ENCODE results near the gene JAML. TPM values are rescaled to one million over a fixed set of nuclear protein-coding genes. Genes with fewer than 3 reads are reported as not detected.

JAML gene
- total and polyA plus RNA-seq, 2 donors (not counting 1 experiment from before 2014, with no cell fraction given) = not detected

- no peak for TF ChIP-seq EZH2 (IDR thresholded peaks at IDR 0.05; ENCODE audit: low read length, missing control alignments)
- TF ChIP-seq, protein P1, sequence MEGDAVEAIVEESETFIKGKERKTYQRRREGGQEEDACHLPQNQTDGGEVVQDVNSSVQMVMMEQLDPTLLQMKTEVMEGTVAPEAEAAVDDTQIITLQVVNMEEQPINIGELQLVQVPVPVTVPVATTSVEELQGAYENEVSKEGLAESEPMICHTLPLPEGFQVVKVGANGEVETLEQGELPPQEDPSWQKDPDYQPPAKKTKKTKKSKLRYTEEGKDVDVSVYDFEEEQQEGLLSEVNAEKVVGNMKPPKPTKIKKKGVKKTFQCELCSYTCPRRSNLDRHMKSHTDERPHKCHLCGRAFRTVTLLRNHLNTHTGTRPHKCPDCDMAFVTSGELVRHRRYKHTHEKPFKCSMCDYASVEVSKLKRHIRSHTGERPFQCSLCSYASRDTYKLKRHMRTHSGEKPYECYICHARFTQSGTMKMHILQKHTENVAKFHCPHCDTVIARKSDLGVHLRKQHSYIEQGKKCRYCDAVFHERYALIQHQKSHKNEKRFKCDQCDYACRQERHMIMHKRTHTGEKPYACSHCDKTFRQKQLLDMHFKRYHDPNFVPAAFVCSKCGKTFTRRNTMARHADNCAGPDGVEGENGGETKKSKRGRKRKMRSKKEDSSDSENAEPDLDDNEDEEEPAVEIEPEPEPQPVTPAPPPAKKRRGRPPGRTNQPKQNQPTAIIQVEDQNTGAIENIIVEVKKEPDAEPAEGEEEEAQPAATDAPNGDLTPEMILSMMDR (conservative IDR thresholded peaks at IDR 0.05 in 1 of 2, IDR thresholded peaks at IDR 0.05 in 1 of 2; ENCODE audit: low read depth in 1 of 2, low read length in 2 of 2) = no peak
- Histone ChIP-seq H2AFZ (ENCODE audit: low read length) (no peak overlapping the region), H3K27me3 (ENCODE audit: control insufficient read depth, insufficient read depth, low read length) (peaks cover 33% of the 10 kb centered on the region), H3K27ac (ENCODE audit: insufficient read depth, low read length) (no peak overlapping the region), H3K9ac (ENCODE audit: insufficient read depth, low read length) (no peak overlapping the region), H3K36me3 (ENCODE audit: control insufficient read depth, insufficient read depth, low read length) (no peaks in the 10 kb centered on the region), H3K4me2 (ENCODE audit: extremely low read depth, insufficient read depth, low read length) (no peak overlapping the region), H4K20me1 (ENCODE audit: control insufficient read depth, extremely low read depth, insufficient read depth, low read length) (no peaks in the 10 kb centered on the region), H3K9me3 (ENCODE audit: control insufficient read depth, insufficient read depth, low read depth, low read length) (no peaks in the 10 kb centered on the region), H3K4me1 (ENCODE audit: control insufficient read depth, extremely low read depth, insufficient read depth, low read length) (no peaks in the 10 kb centered on the region), H3K79me2 (ENCODE audit: control insufficient read depth, insufficient read depth, low read length) (no peaks in the 10 kb centered on the region), H3K4me3 (replicated peaks in 1 of 4; ENCODE audit: control extremely low read depth in 1 of 4, insufficient read depth in 1 of 4, low read depth in 3 of 4, low read length in 4 of 4) (no peak overlapping the region)
- DNase-seq (ENCODE audit: low read depth in 2 of 2) = no peak
These were observed 42.7 kb upstream of the JAML start for GRCh38 chr11:118267486-118267885.

- Histone ChIP-seq H4K20me1 (ENCODE audit: control insufficient read depth, extremely low read depth, insufficient read depth, low read length) (no peaks in the 10 kb centered on the region), H3K79me2 (ENCODE audit: control insufficient read depth, insufficient read depth, low read length) (no peaks in the 10 kb centered on the region), H3K27ac (ENCODE audit: insufficient read depth, low read length) (no peak overlapping the region), H3K27me3 (ENCODE audit: control insufficient read depth, insufficient read depth, low read length) (peaks cover 36% of the 10 kb centered on the region), H3K4me2 (ENCODE audit: extremely low read depth, insufficient read depth, low read length) (no peak overlapping the region), H2AFZ (ENCODE audit: low read length) (no peak overlapping the region), H3K9me3 (ENCODE audit: control insufficient read depth, insufficient read depth, low read depth, low read length) (no peaks in the 10 kb centered on the region), H3K4me1 (ENCODE audit: control insufficient read depth, extremely low read depth, insufficient read depth, low read length) (no peaks in the 10 kb centered on the region), H3K9ac (ENCODE audit: insufficient read depth, low read length) (no peak overlapping the region), H3K36me3 (ENCODE audit: control insufficient read depth, insufficient read depth, low read length) (no peaks in the 10 kb centered on the region), H3K4me3 (replicated peaks in 1 of 4; ENCODE audit: control extremely low read depth in 1 of 4, insufficient read depth in 1 of 4, low read depth in 3 of 4, low read length in 4 of 4) (no peak overlapping the region)
- DNase-seq (ENCODE audit: low read depth in 2 of 2) = no peak
- no peak for TF ChIP-seq EZH2 (IDR thresholded peaks at IDR 0.05; ENCODE audit: low read length, missing control alignments)
- TF ChIP-seq, protein P1 (conservative IDR thresholded peaks at IDR 0.05 in 1 of 2, IDR thresholded peaks at IDR 0.05 in 1 of 2; ENCODE audit: low read depth in 1 of 2, low read length in 2 of 2) = no peak
These were observed 41.1 kb upstream of the JAML start for GRCh38 chr11:118265954-118266353.

GRCh38 chr11:118264569-118265465 is 40.0 kb upstream of the JAML start:
- TF ChIP-seq EZH2 (IDR thresholded peaks at IDR 0.05; ENCODE audit: low read length, missing control alignments) = no peak
- TF ChIP-seq, protein P1 (conservative IDR thresholded peaks at IDR 0.05 in 1 of 2, IDR thresholded peaks at IDR 0.05 in 1 of 2; ENCODE audit: low read depth in 1 of 2, low read length in 2 of 2) = no peak
- H3K36me3 ChIP-seq (ENCODE audit: control insufficient read depth, insufficient read depth, low read length) = no peaks in the 10 kb centered on the region
- H3K4me3 ChIP-seq (replicated peaks in 1 of 4; ENCODE audit: control extremely low read depth in 1 of 4, insufficient read depth in 1 of 4, low read depth in 3 of 4, low read length in 4 of 4) = no peak overlapping the region
- no peak overlapping the region for H2AFZ ChIP-seq (ENCODE audit: low read length)
- no peak for DNase-seq (ENCODE audit: low read depth in 2 of 2)
- no peaks in the 10 kb centered on the region for H4K20me1 ChIP-seq (ENCODE audit: control insufficient read depth, extremely low read depth, insufficient read depth, low read length)
- no peaks in the 10 kb centered on the region for H3K4me1 ChIP-seq (ENCODE audit: control insufficient read depth, extremely low read depth, insufficient read depth, low read length)
- H3K27ac ChIP-seq (ENCODE audit: insufficient read depth, low read length) = no peak overlapping the region
- no peak overlapping the region for H3K4me2 ChIP-seq (ENCODE audit: extremely low read depth, insufficient read depth, low read length)
- H3K27me3 ChIP-seq (ENCODE audit: control insufficient read depth, insufficient read depth, low read length) = peaks cover 38% of the 10 kb centered on the region
- H3K9ac ChIP-seq (ENCODE audit: insufficient read depth, low read length) = no peak overlapping the region
- H3K9me3 ChIP-seq (ENCODE audit: control insufficient read depth, insufficient read depth, low read depth, low read length) = no peaks in the 10 kb centered on the region
- H3K79me2 ChIP-seq (ENCODE audit: control insufficient read depth, insufficient read depth, low read length) = no peaks in the 10 kb centered on the region

Data from fibroblast of lung (primary cell).